GM12872 (cell line): ENCODE measurements around the gene POSTN.

ENCODE experiments used
- TF ChIP-seq, protein P1 (sequence below): IDR thresholded peaks from 3 replicates; pipeline ENCODE4 v1.5.1; 2011; ENCODE audit warnings: low read depth, mild to moderate bottlenecking, low read length, moderate library complexity; ENCODE audit not compliant: insufficient read depth

The POSTN gene

GRCh38 chr13:37632294-37632693 lies 33.7 kb upstream of the POSTN start:
- TF ChIP-seq, protein P1, sequence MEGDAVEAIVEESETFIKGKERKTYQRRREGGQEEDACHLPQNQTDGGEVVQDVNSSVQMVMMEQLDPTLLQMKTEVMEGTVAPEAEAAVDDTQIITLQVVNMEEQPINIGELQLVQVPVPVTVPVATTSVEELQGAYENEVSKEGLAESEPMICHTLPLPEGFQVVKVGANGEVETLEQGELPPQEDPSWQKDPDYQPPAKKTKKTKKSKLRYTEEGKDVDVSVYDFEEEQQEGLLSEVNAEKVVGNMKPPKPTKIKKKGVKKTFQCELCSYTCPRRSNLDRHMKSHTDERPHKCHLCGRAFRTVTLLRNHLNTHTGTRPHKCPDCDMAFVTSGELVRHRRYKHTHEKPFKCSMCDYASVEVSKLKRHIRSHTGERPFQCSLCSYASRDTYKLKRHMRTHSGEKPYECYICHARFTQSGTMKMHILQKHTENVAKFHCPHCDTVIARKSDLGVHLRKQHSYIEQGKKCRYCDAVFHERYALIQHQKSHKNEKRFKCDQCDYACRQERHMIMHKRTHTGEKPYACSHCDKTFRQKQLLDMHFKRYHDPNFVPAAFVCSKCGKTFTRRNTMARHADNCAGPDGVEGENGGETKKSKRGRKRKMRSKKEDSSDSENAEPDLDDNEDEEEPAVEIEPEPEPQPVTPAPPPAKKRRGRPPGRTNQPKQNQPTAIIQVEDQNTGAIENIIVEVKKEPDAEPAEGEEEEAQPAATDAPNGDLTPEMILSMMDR, result no peak

DNA sequence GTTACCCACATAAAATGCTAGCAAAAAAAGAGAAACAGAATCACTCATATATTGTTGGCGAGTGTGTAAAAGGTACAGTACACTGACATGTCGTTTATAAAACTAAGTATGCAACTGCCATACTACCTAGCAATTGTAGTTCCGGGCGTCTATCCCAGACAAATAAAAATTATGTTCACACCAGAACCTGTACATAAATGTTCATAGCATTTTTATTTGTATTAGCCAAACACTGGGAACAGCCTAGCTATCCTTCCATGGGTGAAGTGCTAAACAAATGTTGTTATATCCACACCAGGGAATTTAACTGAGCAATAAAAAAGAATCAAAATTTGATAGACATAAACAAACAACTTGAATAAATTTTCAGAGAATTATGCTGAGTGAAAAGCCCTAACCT lies 28.9 kb upstream of the POSTN start:
- TF ChIP-seq, protein P1, result no peak

DNA sequence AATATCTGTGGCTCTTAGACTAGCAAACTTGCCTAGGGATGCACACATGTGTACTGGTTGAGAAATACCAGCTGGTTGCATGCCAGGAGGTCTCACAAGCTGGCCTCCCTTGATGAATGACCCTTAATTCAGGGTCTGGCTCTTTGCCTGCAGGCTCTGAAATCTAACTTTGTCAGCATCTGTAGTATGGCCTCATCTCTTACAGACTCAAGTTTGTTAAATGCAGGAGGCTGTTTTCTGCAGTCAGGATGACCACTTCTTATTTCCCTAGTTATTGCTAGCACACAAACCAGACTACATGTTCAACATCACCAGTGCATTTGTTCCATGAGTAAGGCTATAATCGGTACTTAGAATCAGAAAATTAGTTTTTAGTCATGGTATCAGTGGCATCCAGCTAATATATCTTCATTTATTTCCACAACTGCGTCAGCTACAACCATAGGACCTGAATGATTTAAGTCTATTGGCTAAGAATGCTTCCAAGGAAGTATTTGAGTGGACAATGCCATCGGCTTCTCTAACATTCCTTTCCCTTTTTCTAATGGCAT lies 23.3 kb upstream of the POSTN start:
- TF ChIP-seq, protein P1, result no peak

DNA sequence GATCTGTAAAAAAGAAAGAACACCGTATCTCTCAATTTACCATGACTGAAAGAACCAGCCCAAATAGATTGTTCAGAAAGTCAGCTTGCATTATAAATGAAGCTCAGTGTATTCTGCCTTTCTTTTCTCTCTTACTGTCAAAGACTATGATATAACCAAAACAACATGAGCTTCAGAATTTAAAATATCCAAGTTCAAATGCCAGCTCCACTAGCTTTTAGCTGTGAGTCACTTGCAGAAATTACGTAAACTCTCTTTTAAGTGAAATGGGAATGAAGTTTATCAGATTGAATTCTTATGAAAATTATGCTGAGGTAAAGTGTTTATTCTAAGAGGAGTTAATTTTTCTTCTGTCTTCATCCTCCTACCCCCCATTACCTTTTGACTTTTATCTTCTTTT lies 20.0 kb upstream of the POSTN start:
- TF ChIP-seq, protein P1, result no peak

DNA sequence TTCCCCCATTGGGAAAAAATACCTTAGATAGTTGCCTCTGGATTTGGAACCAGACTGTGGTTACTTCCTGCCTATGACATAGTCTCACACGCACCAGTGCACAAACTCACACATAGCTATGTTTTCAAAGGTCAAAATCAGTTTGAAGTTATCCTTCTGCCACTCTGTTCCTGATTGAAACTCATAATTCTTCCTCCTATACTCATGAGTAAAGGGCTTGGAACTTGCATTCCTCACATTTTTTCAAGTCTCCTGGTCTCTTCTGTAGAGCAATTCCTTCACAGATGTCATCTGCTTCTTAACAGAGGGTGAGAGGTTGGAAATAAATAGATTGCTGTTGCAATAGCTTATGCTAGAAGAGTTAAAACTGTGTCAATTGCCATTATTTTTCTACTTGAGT lies 18.6 kb upstream of the POSTN start:
- TF ChIP-seq, protein P1, result no peak

DNA sequence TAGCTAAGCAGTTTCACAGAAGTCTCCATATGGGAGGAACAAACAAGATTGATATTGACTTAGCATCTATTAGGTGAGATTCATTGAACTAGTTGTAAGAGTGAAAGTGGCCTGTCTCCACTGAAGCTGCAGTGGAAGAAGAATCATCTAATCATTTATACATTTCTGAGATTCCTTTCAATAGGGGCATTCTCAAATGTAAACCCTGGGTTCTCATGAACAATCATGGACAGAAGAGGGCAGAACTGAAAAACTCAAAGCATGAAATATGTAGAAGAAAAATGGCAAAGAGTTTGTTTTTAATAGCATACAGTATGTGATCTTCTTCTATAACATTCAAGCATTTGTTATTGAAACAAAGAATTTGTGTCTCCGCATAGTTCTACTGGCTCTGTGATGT lies 17.6 kb upstream of the POSTN start:
- TF ChIP-seq, protein P1, result no peak

DNA sequence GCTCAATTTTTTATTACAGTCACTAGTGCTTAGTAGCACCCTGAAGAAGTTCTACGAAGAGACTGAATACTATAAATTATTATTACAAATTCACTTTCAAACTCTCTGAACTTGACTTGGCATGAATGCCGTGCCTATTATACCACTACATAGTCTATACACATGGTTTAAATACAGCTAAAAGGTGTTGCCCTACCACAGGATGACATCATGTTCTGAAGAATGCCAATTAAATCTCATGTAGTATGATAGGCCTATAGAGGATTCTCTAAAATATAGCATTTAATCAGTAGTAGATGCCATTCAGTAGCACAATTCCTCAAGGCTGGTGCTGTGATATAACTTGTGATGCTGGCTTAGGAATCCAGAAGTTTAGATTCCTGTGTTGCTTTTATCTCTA lies 16.7 kb upstream of the POSTN start:
- TF ChIP-seq, protein P1, result no peak
